ENCODE results near the gene PDE6D.

Gene PDE6D

GRCh38 chr2:231780909-231781797, at the start of gene PDE6D:
PDE6D (minus strand) TSS chr2:231781282; CDS start chr2:231781114, 168 bp downstream.
- peak; percentile 96 for DNase-seq (ENCODE audit: low read depth, low spot score)

GRCh38 chr2:231821908-231822307, 40.8 kb upstream of the PDE6D start:
- DNase-seq (ENCODE audit: low read depth, low spot score) = no peak

GRCh38 chr2:231820786-231821303, 39.8 kb upstream of the PDE6D start:
- DNase-seq (ENCODE audit: low read depth, low spot score) = no peak

- no peak for DNase-seq (ENCODE audit: low read depth, low spot score)
Measured at GRCh38 chr2:231819447-231820042, 38.5 kb upstream of the PDE6D start.

GRCh38 chr2:231816327-231817026, 35.4 kb upstream of the PDE6D start:
- DNase-seq (ENCODE audit: low read depth, low spot score) = no peak

GRCh38 chr2:231810905-231811304, 29.8 kb upstream of the PDE6D start:
- no peak for DNase-seq (ENCODE audit: low read depth, low spot score)

- no peak for DNase-seq (ENCODE audit: low read depth, low spot score)
Measured at GRCh38 chr2:231807020-231807419, 25.9 kb upstream of the PDE6D start.

GRCh38 chr2:231803501-231804138, 22.5 kb upstream of the PDE6D start:
- no peak for DNase-seq (ENCODE audit: low read depth, low spot score)

GRCh38 chr2:231800493-231801091, 19.5 kb upstream of the PDE6D start:
- DNase-seq (ENCODE audit: low read depth, low spot score) = no peak

GRCh38 chr2:231795525-231796327, 14.6 kb upstream of the PDE6D start:
- DNase-seq (ENCODE audit: low read depth, low spot score) = peak; percentile 67

GRCh38 chr2:231794383-231794782, 13.3 kb upstream of the PDE6D start:
- DNase-seq (ENCODE audit: low read depth, low spot score) = no peak

GRCh38 chr2:231791107-231791506, 10.0 kb upstream of the PDE6D start:
- no peak for DNase-seq (ENCODE audit: low read depth, low spot score)

- DNase-seq (ENCODE audit: low read depth, low spot score) = no peak
Measured at GRCh38 chr2:231786917-231787292, 5.8 kb upstream of the PDE6D start.

- DNase-seq (ENCODE audit: low read depth, low spot score) = peak; percentile 56
Measured at GRCh38 chr2:231786177-231786916, 5.3 kb upstream of the PDE6D start, which contains the start of gene COPS7B. COPS7B (plus strand) TSS chr2:231786445; CDS start chr2:231788571, 2,126 bp downstream.

GRCh38 chr2:231785822-231786176, 4.7 kb upstream of the PDE6D start:
- DNase-seq (ENCODE audit: low read depth, low spot score) = no peak

- DNase-seq (ENCODE audit: low read depth, low spot score) = no peak
Measured at GRCh38 chr2:231785413-231785812, 4.3 kb upstream of the PDE6D start.

- no peak for DNase-seq (ENCODE audit: low read depth, low spot score)
Measured at GRCh38 chr2:231781798-231782726, 980 bp upstream of the PDE6D start.

- no peak for DNase-seq (ENCODE audit: low read depth, low spot score)
Measured at GRCh38 chr2:231780123-231780908, 766 bp downstream of the PDE6D start.
